IPS-15b (cell line): ENCODE measurements around the gene HGFAC.
"Not testable (repeated sequence)": the region's sequence is repeated elsewhere in the genome, so short reads cannot be mapped to it uniquely, and the experiment has no call there.

ENCODE experiments used
- H3K27me3 ChIP-seq: one replicate; pipeline ENCODE4 v1.6.1; 2013; ENCODE audit warnings: low read length; ENCODE audit not compliant: control insufficient read depth, insufficient read depth
- H3K36me3 ChIP-seq: one replicate; pipeline ENCODE4 v1.6.1; 2013; ENCODE audit warnings: low read length; ENCODE audit not compliant: control insufficient read depth, insufficient read depth
- H3K4me1 ChIP-seq: one replicate; pipeline ENCODE4 v1.6.1; 2013; ENCODE audit warnings: mild to moderate bottlenecking, low read length; ENCODE audit not compliant: control insufficient read depth, insufficient read depth
- H3K4me3 ChIP-seq: one replicate; pipeline ENCODE4 v1.5.1; 2013; ENCODE audit warnings: low read depth, low read length
- H3K9ac ChIP-seq: one replicate; pipeline ENCODE4 v1.6.1; 2013; ENCODE audit warnings: low read depth, mild to moderate bottlenecking, low read length
- H3K9me3 ChIP-seq: one replicate; pipeline ENCODE4 v1.6.1; 2013; ENCODE audit warnings: mild to moderate bottlenecking, low read length; ENCODE audit not compliant: control insufficient read depth, insufficient read depth

HGFAC gene

DNA sequence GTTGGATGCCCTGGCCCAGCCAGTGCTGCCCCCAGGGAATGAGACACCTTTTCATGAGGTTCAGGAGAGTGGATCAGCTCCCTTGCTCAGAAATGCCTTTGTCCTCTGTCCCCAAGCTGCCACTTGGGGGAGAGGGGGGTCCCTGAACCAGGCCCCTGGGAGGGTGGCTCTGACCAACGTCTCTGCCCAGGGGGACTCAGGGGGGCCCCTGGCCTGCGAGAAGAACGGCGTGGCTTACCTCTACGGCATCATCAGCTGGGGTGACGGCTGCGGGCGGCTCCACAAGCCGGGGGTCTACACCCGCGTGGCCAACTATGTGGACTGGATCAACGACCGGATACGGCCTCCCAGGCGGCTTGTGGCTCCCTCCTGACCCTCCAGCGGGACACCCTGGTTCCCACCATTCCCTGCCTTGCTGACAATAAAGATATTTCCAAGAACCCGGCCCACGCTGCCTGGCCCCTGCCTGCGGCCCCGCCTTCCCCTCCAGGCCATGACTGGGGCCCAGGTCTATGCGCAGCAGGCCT lies 7.3 kb downstream of the HGFAC start:
- no peaks in the 10 kb centered on the region for H3K36me3 ChIP-seq
- H3K4me3 ChIP-seq = no peak overlapping the region
- peaks cover 5% of the 10 kb centered on the region for H3K9me3 ChIP-seq
- no peaks in the 10 kb centered on the region for H3K4me1 ChIP-seq
- H3K27me3 ChIP-seq = peaks cover 2% of the 10 kb centered on the region
- H3K9ac ChIP-seq = no peak overlapping the region

DNA sequence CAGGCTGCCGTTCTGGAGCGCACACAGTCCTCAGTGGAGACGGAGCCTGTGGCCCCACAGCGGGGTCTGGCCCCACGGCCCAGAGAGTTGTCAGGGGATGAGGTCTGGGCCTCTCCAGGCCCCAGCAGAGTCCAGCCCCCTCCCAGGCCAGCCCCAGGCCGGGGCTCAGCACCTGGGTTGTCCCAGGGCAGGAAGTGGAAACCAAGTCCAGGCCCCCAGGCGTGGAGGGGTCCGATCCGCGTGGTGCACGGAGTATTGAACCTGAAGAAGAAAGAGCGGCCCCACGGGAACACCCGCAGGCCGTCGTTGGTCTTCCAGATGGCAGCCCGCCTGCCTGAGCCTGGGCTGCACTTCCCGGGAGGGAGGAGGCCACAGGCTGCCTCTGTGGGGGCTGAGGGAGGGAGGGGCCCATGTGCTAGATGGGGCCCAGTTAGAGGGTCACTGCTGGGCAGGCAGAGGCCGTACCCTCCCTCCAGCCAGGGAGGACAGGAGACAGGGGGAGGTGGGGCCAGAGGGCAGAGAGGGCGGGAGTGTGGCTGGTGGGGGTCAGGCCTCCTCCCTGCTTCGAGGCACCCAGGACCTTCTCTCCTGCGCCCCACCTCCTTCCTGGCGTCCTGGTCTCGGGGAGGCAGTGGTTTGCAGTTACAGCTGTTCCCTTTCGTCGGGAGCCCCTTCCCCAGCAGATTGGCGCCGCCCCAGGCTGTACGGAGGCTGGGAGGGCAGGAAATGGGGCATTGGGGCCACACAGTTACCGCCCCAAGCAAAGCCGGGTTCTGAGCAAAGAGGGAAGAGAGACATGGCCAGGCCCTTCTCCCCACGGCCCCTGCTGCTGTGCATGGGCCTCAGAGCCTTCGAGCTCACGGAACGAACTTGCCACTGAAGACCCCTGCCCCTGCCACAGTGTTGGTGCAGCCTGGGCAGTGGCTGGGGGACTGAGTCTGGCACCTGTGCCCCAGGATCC lies 8.1 kb downstream of the HGFAC start:
- no peaks in the 10 kb centered on the region for H3K36me3 ChIP-seq
- peaks cover 6% of the 10 kb centered on the region for H3K9me3 ChIP-seq
- H3K27me3 ChIP-seq = peaks cover 2% of the 10 kb centered on the region
- H3K9ac ChIP-seq = no peak overlapping the region
- no peaks in the 10 kb centered on the region for H3K4me1 ChIP-seq
- no peak overlapping the region for H3K4me3 ChIP-seq

DNA sequence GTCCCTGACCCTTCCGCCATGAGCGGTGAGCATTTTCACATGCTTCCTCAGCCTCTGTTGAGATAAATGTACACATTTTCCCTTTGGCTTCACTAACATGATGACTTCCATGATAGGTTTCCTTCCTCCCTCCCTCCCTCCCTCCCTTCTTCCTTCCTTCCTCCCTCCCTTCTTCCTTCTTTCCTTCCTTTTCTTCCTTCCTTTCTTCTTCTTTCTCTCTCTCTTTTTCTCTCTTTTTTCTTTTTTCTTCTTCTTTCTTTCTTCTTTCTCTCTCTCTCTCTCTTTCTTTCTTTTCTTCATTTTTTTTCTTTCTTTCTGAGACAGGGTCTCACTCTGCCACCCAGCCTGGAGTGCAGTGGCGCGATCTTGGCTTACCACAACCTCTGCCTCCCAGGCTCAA lies 8.9 kb downstream of the HGFAC start:
- no peak overlapping the region for H3K9ac ChIP-seq
- peaks cover 2% of the 10 kb centered on the region for H3K27me3 ChIP-seq

DNA sequence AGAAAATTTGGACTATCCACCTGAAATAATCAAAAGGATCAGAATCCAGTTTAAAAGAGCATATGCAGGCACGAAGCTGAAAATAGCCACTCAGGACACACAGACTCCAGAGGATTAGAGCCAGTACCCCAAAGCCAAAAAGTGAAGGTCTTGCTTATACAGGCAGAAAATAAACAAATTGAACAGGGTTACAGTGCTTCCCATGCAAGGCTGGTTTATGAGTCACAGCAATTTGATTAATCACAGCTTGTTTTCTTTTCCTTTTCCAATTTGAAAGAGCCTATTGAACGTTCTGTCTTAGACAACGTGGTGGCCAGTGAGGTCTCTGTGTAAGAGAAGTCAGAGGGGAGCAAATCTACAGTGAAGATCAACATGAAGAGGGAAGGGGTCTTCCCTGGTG lies 10.2 kb downstream of the HGFAC start:
- H3K4me3 ChIP-seq = no peak overlapping the region
- H3K27me3 ChIP-seq = peaks cover 6% of the 10 kb centered on the region
- H3K36me3 ChIP-seq = no peaks in the 10 kb centered on the region
- H3K4me1 ChIP-seq = no peaks in the 10 kb centered on the region
- peaks cover 6% of the 10 kb centered on the region for H3K9me3 ChIP-seq
- no peak overlapping the region for H3K9ac ChIP-seq

More for the DNA sequence above, 8.9 kb downstream of the HGFAC start:
- Histone ChIP-seq H3K4me1 (no peaks in the 10 kb centered on the region), H3K4me3 (no peak overlapping the region), H3K9me3 (peaks cover 6% of the 10 kb centered on the region), H3K36me3 (no peaks in the 10 kb centered on the region)

DNA sequence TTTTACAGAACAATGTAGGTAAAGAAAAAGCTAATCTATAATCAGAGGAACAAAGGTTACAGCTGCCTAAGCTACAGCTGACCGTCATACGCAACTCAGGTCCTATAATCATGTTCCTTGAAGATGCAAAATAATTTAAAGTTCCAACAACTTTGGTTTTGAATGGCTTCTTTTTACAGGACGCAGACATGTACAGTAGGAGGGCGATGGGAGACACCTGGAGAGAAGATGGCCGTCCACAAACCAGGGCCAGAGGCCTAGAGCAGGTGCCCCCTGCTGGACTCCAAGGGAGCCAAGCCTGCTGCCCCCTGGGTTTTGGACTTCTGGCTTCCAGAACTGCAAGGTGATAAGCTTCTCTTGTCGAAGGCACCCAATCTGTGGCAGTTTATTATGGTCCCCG lies 10.6 kb downstream of the HGFAC start:
- peaks cover 7% of the 10 kb centered on the region for H3K27me3 ChIP-seq
- H3K36me3 ChIP-seq = no peaks in the 10 kb centered on the region
- H3K9ac ChIP-seq = no peak overlapping the region
- H3K4me1 ChIP-seq = no peaks in the 10 kb centered on the region
- H3K4me3 ChIP-seq = no peak overlapping the region
- peaks cover 6% of the 10 kb centered on the region for H3K9me3 ChIP-seq

DNA sequence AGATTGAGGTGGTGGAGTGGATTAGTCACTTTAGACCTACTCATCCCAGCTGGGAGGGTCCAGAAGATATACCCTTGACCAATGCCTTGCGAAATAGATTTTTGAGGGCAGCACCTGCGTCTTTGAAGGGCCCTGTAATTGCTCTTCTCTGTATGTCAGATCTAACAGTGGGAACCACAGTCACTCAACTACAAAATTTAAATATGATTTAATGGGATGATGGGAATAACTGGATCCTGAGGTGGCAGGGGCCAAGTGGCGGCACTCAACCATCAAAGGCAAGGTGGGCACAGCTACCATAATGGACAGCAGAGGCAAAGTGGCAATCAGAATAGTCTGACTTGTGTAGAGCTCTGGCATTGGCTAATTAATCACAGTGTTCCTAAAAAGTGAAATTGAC lies 13.8 kb downstream of the HGFAC start:
- H3K27me3 ChIP-seq = peaks cover 14% of the 10 kb centered on the region
- not testable (repeated sequence) for H3K4me3 ChIP-seq, H3K4me1 ChIP-seq, H3K9ac ChIP-seq, H3K36me3 ChIP-seq, H3K9me3 ChIP-seq

DNA sequence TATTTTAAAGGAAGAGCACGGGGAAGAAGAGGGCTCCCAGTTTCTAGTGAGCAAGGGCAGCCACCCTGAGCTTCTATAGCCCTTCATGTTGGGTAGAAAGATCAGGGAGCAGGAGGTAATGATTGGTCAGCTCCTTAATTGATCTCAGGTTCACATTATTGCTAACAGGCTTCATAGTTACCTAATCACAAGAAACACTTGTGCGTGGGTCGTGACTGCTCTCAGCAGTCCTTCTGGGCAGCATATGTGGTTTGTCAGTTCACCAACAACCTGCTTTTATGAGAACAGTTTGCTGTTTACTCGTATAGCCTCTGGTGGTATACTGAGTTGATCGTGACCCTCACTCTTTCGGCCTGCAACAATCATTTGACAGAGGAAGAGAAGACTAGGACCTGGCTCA lies 16.6 kb downstream of the HGFAC start:
- peaks cover 15% of the 10 kb centered on the region for H3K27me3 ChIP-seq

DNA sequence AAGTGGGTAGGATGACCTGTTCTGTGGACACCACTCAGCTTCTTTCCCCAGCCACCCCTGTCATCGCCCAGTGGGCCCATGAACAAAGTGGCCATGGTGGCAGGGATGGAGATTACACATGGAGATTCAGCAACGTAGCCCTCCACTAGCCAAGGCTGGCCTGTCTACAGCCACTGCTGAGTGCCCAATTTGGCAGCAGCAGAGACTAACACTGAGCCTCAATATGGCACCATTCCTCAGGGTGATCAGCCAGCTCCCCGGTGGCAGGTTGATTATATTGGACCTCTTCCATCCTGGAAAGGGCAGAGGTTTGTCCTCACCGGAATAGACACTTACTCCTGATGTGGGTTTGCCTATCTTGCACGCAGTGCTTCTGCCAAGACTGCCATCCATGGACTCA lies 17.4 kb downstream of the HGFAC start:
- not testable (repeated sequence) for H3K4me3 ChIP-seq, H3K4me1 ChIP-seq, H3K36me3 ChIP-seq, H3K9ac ChIP-seq, H3K9me3 ChIP-seq
- peaks cover 14% of the 10 kb centered on the region for H3K27me3 ChIP-seq

More for the DNA sequence above, 16.6 kb downstream of the HGFAC start:
- Histone ChIP-seq H3K4me3 (no peak overlapping the region), H3K9me3 (peaks cover 6% of the 10 kb centered on the region), H3K4me1 (no peaks in the 10 kb centered on the region), H3K36me3 (no peaks in the 10 kb centered on the region), H3K9ac (no peak overlapping the region)

DNA sequence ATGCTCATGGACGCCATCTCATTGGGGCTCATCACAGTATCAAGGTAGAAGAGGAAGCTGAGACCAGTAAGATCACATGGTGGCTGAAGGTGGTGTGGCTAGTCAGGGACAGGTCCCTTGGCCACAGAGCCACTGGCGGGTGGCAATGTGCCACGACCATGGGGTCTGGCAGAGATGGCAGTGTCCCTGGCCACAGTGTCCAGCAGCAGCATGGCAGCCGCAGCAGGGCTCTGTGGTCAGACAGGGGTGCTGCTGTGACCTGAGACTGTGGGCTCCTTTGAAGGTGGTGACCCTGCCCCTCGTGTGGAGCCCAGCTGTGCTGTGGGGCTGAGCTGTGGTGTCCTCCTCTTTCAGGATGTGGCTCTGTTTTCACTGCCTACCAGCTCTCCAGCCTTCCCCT lies 19.2 kb downstream of the HGFAC start:
- Histone ChIP-seq H3K4me3 (no peak overlapping the region), H3K4me1 (no peaks in the 10 kb centered on the region), H3K36me3 (no peaks in the 10 kb centered on the region), H3K9me3 (no peaks in the 10 kb centered on the region), H3K27me3 (peaks cover 21% of the 10 kb centered on the region), H3K9ac (no peak overlapping the region)

DNA sequence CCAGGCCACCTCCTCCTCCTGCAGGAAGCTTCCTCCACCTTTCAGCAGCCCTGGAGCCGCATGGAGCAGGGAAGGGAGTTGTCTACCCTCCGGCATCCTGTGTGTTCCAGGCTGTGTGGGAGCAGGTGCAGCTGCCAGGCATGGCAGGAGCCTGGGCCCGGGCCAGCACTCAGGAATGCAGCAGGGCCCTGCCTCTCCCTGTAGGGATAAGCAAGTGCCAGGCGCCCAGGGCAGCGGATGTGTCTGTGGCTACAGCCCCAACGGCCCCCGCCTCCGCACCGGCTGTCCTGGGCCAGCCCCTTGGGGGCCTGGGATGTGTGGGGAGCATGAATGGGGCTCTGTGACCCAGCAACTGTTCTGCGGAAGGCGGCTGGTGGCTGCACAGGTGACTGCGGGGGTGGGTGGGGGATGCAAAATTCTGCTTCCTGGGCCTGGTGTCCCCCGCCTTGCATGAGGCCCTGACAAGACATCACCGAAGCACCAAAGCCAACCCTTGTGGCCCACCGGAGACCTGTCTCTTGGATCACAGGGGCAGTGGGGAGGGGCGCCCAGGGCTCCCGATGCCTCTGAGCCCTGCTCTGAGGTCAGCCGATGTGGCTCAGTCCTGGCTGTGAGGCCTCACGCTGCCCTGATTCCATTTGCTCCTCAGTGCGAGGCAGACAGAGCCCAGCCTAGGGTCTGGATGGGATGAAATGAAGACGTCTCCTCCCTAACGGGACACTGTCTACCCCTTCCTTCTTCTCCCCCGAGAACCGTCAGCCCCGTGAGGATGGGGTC lies 19.9 kb downstream of the HGFAC start:
- Histone ChIP-seq H3K9ac (no peak overlapping the region), H3K36me3 (no peaks in the 10 kb centered on the region), H3K4me3 (no peak overlapping the region), H3K4me1 (no peaks in the 10 kb centered on the region), H3K9me3 (no peaks in the 10 kb centered on the region), H3K27me3 (peaks cover 19% of the 10 kb centered on the region)

DNA sequence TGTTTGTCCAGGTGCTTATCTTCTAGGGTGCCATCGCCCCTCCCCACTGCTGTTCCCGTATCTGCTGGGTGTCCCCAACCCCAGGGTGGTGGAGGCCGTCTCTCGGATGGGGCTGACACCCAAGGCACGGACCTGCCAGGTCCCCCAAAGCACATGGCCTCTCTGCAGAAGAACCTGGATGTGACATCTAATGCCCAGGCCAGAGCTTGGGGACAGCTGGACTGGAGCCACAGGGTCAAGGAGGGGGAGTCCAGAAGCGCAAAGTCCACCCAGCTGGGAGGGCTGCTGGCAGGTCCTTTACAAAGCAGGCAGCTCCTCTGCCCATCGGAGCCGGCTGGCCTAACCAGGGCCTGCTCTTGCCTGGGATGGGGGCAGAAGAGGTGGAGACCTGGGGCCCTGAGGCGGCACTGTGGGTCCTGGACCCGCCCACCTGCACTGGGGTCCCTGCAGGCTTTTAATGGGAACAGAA lies 20.6 kb downstream of the HGFAC start:
- H3K9ac ChIP-seq = no peak overlapping the region
- no peak overlapping the region for H3K4me3 ChIP-seq
- H3K9me3 ChIP-seq = no peaks in the 10 kb centered on the region
- no peaks in the 10 kb centered on the region for H3K4me1 ChIP-seq
- H3K27me3 ChIP-seq = peaks cover 16% of the 10 kb centered on the region
- no peaks in the 10 kb centered on the region for H3K36me3 ChIP-seq
